GM12878 (cell line): ENCODE measurements around the gene RALGPS1. TPM values are rescaled to one million over a fixed set of nuclear protein-coding genes. Genes with fewer than 3 reads are reported as not detected.

Source experiments
- ATAC-seq: fragments of 200-7000 bp; cut with Tn5 transposase; 3 replicates; pipeline ENCODE4 v1.9.1; 2020; ENCODE audit warnings: mild to moderate bottlenecking, moderate library complexity
- BruUV-seq: library from RNA; stranded (reverse); fragments of 400-500 nt; replicated peaks from 2 replicates; lab custom pipeline; 2021; lab: Mats Ljungman, UMichigan
- CTCF ChIA-PET: fragments of 300-600 bp; sonication (Branson Sonifier 250); formaldehyde crosslinking; extraction: SDS; loops from one replicate; lab custom pipeline; 2021; ENCODE audit warnings: inconsistent platforms; lab: Yijun Ruan, JAX
- POLR2A ChIA-PET: fragments of 350-600 bp; formaldehyde crosslinking; extraction: SDS; loops from one replicate; lab custom pipeline; 2021; ENCODE audit warnings: inconsistent platforms; lab: Charles Lee
- RAD21 ChIA-PET: fragments of 300-600 bp; sonication (Branson Sonifier 250); formaldehyde crosslinking; loops from one replicate; lab custom pipeline; 2023; ENCODE audit warnings: antibody characterized with exemption; ENCODE audit not compliant: unreplicated experiment; lab: Charles Lee
- SMC1A ChIA-PET: fragments of 300-600 bp; sonication (Branson Sonifier 250); formaldehyde crosslinking; loops from one replicate; lab custom pipeline; 2023; ENCODE audit not compliant: unreplicated experiment, uncharacterized antibody; lab: Charles Lee
- DNase-seq: peaks from one replicate; pipeline ENCODE4 v3.0.0-alpha.2; 2011; ENCODE audit warnings: low read depth, low spot score
- FAIRE-seq: peaks from 3 replicates; lab custom pipeline; 2011; peaks lifted over from hg19 to GRCh38; lab: Jason Lieb, UNC
- H2AFZ ChIP-seq: 2 replicates; pipeline ENCODE4 v1.6.0; 2011; ENCODE audit warnings: low read depth, low read length, control low read depth; ENCODE audit not compliant: control insufficient read depth
- H3K27ac ChIP-seq: 2 replicates; pipeline ENCODE4 v1.5.1; 2011; ENCODE audit warnings: control low read depth; ENCODE audit not compliant: control insufficient read depth, insufficient read depth
- H3K27me3 ChIP-seq, 2 experiments: replicated peaks in 1 of 2; 2 replicates each; pipeline versions ENCODE4 v1.6.0 to v1.6.1; 2011; ENCODE audit warnings: low read length in 1 of 2; ENCODE audit not compliant: control insufficient read depth in 2 of 2, insufficient read depth in 2 of 2
- H3K36me3 ChIP-seq, 2 experiments: 2 replicates each; pipeline ENCODE4 v1.5.1; 2011; ENCODE audit warnings: low read length in 1 of 2; ENCODE audit not compliant: control insufficient read depth in 2 of 2, insufficient read depth in 2 of 2
- H3K4me1 ChIP-seq: 2 replicates; pipeline ENCODE4 v1.6.1; 2011; ENCODE audit warnings: mild to moderate bottlenecking, low read length, moderate library complexity, mixed read lengths; ENCODE audit not compliant: control insufficient read depth, insufficient read depth
- H3K4me2 ChIP-seq: 2 replicates; pipeline ENCODE4 v1.6.0; 2011; ENCODE audit warnings: control low read depth; ENCODE audit not compliant: control insufficient read depth, insufficient read depth
- H3K4me3 ChIP-seq: fragments of 200-600 bp; sonication (generic); 2 replicates; pipeline ENCODE4 v1.5.1; 2016
- H3K79me2 ChIP-seq: 2 replicates; pipeline ENCODE4 v1.6.0; 2011; ENCODE audit warnings: low read length; ENCODE audit not compliant: control insufficient read depth, insufficient read depth
- H3K9ac ChIP-seq: 2 replicates; pipeline ENCODE4 v1.8.0; 2011; ENCODE audit warnings: low read length, control low read depth, mixed read lengths; ENCODE audit not compliant: control insufficient read depth, insufficient read depth
- H3K9me3 ChIP-seq: replicated peaks from 3 replicates; pipeline ENCODE4 v1.5.1; 2011; ENCODE audit warnings: mild to moderate bottlenecking, low read length; ENCODE audit not compliant: control insufficient read depth, insufficient read depth
- H4K20me1 ChIP-seq: 2 replicates; pipeline ENCODE4 v1.6.0; 2011; ENCODE audit not compliant: control insufficient read depth, insufficient read depth
- BACH1 ChIP-seq: fragments of 450-650 bp; IDR thresholded peaks from 2 replicates; pipeline ENCODE4 v1.6.1; 2017; ENCODE audit warnings: mild to moderate bottlenecking, borderline replicate concordance
- CBX5 ChIP-seq: sonication (generic); IDR thresholded peaks from 2 replicates; pipeline ENCODE4 v1.6.1; 2016; ENCODE audit warnings: low read depth, moderate library complexity, mild to moderate bottlenecking, inconsistent platforms
- DPF2 ChIP-seq: fragments of 450-650 bp; IDR thresholded peaks from 2 replicates; pipeline ENCODE4 v1.6.1; 2017; ENCODE audit warnings: mild to moderate bottlenecking
- GABPA ChIP-seq: IDR thresholded peaks from 2 replicates; pipeline ENCODE4 v1.6.1; 2014; ENCODE audit warnings: antibody characterized with exemption, low read depth, mild to moderate bottlenecking, inconsistent platforms
- GATAD2B ChIP-seq: fragments of 450-650 bp; conservative IDR thresholded peaks from 2 replicates; pipeline ENCODE4 v1.6.1; 2017; ENCODE audit warnings: low read depth, mild to moderate bottlenecking, moderate library complexity
- MEF2A ChIP-seq: IDR thresholded peaks from 2 replicates; pipeline ENCODE4 v1.6.1; 2011; ENCODE audit warnings: low read depth, mild to moderate bottlenecking, low read length, moderate library complexity; ENCODE audit not compliant: insufficient read depth
- NFYB ChIP-seq: IDR thresholded peaks from 2 replicates; pipeline ENCODE4 v1.6.1; 2011; ENCODE audit warnings: low read depth, mild to moderate bottlenecking, low read length, improper control_type of control experiment, moderate library complexity; ENCODE audit not compliant: insufficient read depth
- PAX5 ChIP-seq: IDR thresholded peaks from 2 replicates; pipeline ENCODE4 v1.6.1; 2011; ENCODE audit warnings: low read depth, low read length, borderline replicate concordance
- PAX8 ChIP-seq: fragments of 450-650 bp; IDR thresholded peaks from 2 replicates; pipeline ENCODE4 v1.6.1; 2017; ENCODE audit warnings: mild to moderate bottlenecking, moderate library complexity
- POLR2A ChIP-seq: IDR thresholded peaks from 2 replicates; pipeline ENCODE4 v1.6.1; 2011; ENCODE audit warnings: low read depth, mild to moderate bottlenecking, low read length
- SMAD1 ChIP-seq: fragments of 450-650 bp; IDR thresholded peaks from 2 replicates; pipeline ENCODE4 v1.6.1; 2018; ENCODE audit warnings: mild to moderate bottlenecking, low read depth; ENCODE audit not compliant: partially characterized antibody
- SMAD5 ChIP-seq: IDR thresholded peaks from 2 replicates; pipeline ENCODE4 v1.6.1; 2016; ENCODE audit warnings: antibody characterized with exemption, low read depth
- TCF7 ChIP-seq: IDR thresholded peaks from 2 replicates; pipeline ENCODE4 v1.6.1; 2014; ENCODE audit warnings: antibody characterized with exemption, borderline replicate concordance
- YBX1 ChIP-seq: fragments of 450-650 bp; IDR thresholded peaks from 2 replicates; pipeline ENCODE4 v1.6.1; 2016; ENCODE audit warnings: antibody characterized with exemption
- WGBS: methylation state at CpG from one replicate; pipeline ENCODE4 v1.1.6; 2016; ENCODE audit warnings: low lambda C conversion rate; ENCODE audit not compliant: insufficient replicate concordance, insufficient coverage; ENCODE audit errors: missing lambda C conversion rate; 5-methylcytosine and 5-hydroxymethylcytosine counted together
- in situ Hi-C: fragments of 300-500 bp; cut with MboI; formaldehyde crosslinking; loops from 9 replicates; pipeline ENCODE4 v1.14.3; 2018; ENCODE audit warnings: mixed read lengths
- intact Hi-C: fragments of 100-400 bp; cut with micrococcal nuclease; formaldehyde crosslinking; loops from one replicate; pipeline ENCODE4 v1.14.2; 2022; ENCODE audit not compliant: unreplicated experiment
- polyA plus RNA-seq, 11 experiments: library from polyadenylated mRNA; depleted of rRNA in 4 of 11; unstranded in 6 of 11; stranded (reverse) in 5 of 11; fragments of >200 nt; fragmentation: Nextera tagmentation in 4 of 11; fragmentation: Illumina TruSeq in 1 of 11; extraction: Ambion mirVana in 4 of 11; extraction: Trizol in 1 of 11; gene quantifications; 1 replicate in 1 of 11; 2 replicates in 10 of 11; pipeline versions ENCODE4 v1.2.1 to v1.2.3, GENCODE V29; 2011 to 2016; ENCODE audit warnings: inconsistent platforms in 2 of 11, missing spikeins in 2 of 11, low read depth in 1 of 11
- total RNA-seq, 4 experiments: library from RNA; depleted of rRNA in 3 of 4; stranded (reverse); fragments of >200 nt in 3 of 4; fragmentation: Illumina TruSeq in 1 of 4; extraction: Trizol in 1 of 4; gene quantifications; 2 replicates each; pipeline versions ENCODE4 v1.2.1 to v1.2.3, GENCODE V29; 2013 to 2021
- TF ChIP-seq, protein P1 (sequence below): IDR thresholded peaks from 2 replicates; pipeline ENCODE4 v1.6.1; 2012; ENCODE audit warnings: improper control_type of control experiment, low read depth, low read length; ENCODE audit not compliant: insufficient replicate concordance
- TF ChIP-seq, protein P2 (sequence below): fragments of 450-650 bp; IDR thresholded peaks from 2 replicates; pipeline ENCODE4 v1.6.1; 2017; ENCODE audit warnings: mild to moderate bottlenecking
- TF ChIP-seq, protein P3 (sequence below): IDR thresholded peaks from 2 replicates; pipeline ENCODE4 v1.6.1; 2011; ENCODE audit warnings: mild to moderate bottlenecking, low read depth, low read length, moderate library complexity; ENCODE audit not compliant: insufficient replicate concordance

Gene RALGPS1
- total and polyA plus RNA-seq, 10 of the 15 experiments (the other 5 are each of a cell fraction or from before 2014, with no cell fraction given): 0.13 to 5.6 (median 2.7) TPM

DNA sequence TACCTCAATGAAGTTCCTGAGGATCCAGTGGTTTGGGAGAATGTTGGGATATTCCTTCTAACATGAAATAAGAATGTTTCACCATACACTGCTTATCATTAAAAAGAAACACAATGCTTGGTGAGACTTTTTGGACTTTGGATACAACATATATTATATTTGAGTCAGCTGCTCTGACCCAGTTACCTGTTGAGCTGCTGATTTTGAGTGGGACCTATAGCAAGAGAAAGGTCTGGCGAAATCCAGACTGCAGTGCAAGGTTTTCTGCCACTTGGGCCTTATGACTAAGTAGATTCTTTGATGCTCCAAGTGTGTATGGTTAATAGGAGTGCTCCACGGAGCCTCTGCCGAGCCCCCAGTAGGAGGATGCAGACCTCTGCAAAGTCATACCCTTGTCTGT is 10.0 kb upstream of the RALGPS1 start (continued):
- TF ChIP-seq, protein P1, sequence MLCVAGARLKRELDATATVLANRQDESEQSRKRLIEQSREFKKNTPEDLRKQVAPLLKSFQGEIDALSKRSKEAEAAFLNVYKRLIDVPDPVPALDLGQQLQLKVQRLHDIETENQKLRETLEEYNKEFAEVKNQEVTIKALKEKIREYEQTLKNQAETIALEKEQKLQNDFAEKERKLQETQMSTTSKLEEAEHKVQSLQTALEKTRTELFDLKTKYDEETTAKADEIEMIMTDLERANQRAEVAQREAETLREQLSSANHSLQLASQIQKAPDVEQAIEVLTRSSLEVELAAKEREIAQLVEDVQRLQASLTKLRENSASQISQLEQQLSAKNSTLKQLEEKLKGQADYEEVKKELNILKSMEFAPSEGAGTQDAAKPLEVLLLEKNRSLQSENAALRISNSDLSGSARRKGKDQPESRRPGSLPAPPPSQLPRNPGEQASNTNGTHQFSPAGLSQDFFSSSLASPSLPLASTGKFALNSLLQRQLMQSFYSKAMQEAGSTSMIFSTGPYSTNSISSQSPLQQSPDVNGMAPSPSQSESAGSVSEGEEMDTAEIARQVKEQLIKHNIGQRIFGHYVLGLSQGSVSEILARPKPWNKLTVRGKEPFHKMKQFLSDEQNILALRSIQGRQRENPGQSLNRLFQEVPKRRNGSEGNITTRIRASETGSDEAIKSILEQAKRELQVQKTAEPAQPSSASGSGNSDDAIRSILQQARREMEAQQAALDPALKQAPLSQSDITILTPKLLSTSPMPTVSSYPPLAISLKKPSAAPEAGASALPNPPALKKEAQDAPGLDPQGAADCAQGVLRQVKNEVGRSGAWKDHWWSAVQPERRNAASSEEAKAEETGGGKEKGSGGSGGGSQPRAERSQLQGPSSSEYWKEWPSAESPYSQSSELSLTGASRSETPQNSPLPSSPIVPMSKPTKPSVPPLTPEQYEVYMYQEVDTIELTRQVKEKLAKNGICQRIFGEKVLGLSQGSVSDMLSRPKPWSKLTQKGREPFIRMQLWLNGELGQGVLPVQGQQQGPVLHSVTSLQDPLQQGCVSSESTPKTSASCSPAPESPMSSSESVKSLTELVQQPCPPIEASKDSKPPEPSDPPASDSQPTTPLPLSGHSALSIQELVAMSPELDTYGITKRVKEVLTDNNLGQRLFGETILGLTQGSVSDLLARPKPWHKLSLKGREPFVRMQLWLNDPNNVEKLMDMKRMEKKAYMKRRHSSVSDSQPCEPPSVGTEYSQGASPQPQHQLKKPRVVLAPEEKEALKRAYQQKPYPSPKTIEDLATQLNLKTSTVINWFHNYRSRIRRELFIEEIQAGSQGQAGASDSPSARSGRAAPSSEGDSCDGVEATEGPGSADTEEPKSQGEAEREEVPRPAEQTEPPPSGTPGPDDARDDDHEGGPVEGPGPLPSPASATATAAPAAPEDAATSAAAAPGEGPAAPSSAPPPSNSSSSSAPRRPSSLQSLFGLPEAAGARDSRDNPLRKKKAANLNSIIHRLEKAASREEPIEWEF: no peak

DNA sequence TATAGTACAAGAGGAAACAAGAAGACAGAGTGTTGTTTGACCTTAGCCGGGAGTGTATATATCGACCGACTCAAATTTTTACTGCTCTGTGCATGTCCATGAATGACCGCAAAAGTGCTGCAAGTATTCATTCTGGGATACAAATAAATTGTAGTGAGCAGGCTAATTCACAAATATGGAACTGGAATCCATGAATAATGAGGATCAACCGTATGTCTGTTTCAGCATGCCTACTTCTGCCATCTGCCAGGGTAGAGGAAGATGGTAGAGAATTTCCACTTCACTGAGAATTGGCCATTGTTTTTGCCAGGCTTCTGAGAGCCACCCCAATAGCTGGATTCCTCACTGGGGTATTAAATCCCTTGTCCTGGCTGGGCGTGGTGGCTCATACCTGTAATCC is 8.5 kb upstream of the RALGPS1 start:
- RAD21 ChIA-PET: no interaction called here
- POLR2A ChIA-PET: no interaction called here
- no peak overlapping the region for H3K4me2 ChIP-seq
- WGBS: 44% methylated on average over 6 of the region's 6 CpGs
- H3K27me3 ChIP-seq: no peaks in the 10 kb centered on the region; a peak in 1 of 4 replicates
- H4K20me1 ChIP-seq: no peaks in the 10 kb centered on the region
- FAIRE-seq (no peak), DNase-seq (no peak), ATAC-seq (no peak)
- H3K4me3 ChIP-seq: no peak overlapping the region
- no peaks in the 10 kb centered on the region for H3K79me2 ChIP-seq
- H3K27ac ChIP-seq: no peak overlapping the region
- H2AFZ ChIP-seq: no peak overlapping the region
- no peaks in the 10 kb centered on the region for H3K36me3 ChIP-seq
- H3K9ac ChIP-seq: no peak overlapping the region
- SMC1A ChIA-PET: no interaction called here
- H3K4me1 ChIP-seq: no peaks in the 10 kb centered on the region
- intact Hi-C loops (no loop called here), in situ Hi-C loops (no loop called here)
- no TSS peak for BruUV-seq
- H3K9me3 ChIP-seq: peaks cover 5% of the 10 kb centered on the region; the same call in 2 of the 3 replicates
- CTCF ChIA-PET: no interaction called here
- no peak for TF ChIP-seq PAX8
- no peak for TF ChIP-seq SMAD1
- TF ChIP-seq, protein P2, sequence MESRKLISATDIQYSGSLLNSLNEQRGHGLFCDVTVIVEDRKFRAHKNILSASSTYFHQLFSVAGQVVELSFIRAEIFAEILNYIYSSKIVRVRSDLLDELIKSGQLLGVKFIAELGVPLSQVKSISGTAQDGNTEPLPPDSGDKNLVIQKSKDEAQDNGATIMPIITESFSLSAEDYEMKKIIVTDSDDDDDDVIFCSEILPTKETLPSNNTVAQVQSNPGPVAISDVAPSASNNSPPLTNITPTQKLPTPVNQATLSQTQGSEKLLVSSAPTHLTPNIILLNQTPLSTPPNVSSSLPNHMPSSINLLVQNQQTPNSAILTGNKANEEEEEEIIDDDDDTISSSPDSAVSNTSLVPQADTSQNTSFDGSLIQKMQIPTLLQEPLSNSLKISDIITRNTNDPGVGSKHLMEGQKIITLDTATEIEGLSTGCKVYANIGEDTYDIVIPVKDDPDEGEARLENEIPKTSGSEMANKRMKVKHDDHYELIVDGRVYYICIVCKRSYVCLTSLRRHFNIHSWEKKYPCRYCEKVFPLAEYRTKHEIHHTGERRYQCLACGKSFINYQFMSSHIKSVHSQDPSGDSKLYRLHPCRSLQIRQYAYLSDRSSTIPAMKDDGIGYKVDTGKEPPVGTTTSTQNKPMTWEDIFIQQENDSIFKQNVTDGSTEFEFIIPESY: no peak
- TF ChIP-seq BACH1: no peak
- no peak for TF ChIP-seq GABPA
- TF ChIP-seq, protein P3, sequence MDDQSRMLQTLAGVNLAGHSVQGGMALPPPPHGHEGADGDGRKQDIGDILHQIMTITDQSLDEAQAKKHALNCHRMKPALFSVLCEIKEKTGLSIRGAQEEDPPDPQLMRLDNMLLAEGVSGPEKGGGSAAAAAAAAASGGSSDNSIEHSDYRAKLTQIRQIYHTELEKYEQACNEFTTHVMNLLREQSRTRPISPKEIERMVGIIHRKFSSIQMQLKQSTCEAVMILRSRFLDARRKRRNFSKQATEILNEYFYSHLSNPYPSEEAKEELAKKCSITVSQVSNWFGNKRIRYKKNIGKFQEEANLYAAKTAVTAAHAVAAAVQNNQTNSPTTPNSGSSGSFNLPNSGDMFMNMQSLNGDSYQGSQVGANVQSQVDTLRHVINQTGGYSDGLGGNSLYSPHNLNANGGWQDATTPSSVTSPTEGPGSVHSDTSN: no peak
- TF ChIP-seq YBX1: no peak
- TF ChIP-seq NFYB: no peak
- no peak for TF ChIP-seq MEF2A
- TF ChIP-seq DPF2: no peak
- no peak for TF ChIP-seq POLR2A
- TF ChIP-seq SMAD5: no peak
- TF ChIP-seq TCF7: no peak
- no peak for TF ChIP-seq CBX5
- TF ChIP-seq GATAD2B: no peak
- TF ChIP-seq PAX5: no peak
